HG02885 (cell line): ENCODE results near the gene IMMT.
A peak's percentile ranks its signal among the peaks of the same experiment; 100 is the strongest.
"Not testable (repeated sequence)": the region's sequence is repeated elsewhere in the genome, so short reads cannot be mapped to it uniquely, and the experiment has no call there.

ENCODE experiments used
- ATAC-seq: cut with Tn5 transposase; IDR thresholded peaks from one replicate; pipeline ENCODE4 v1.9.1; 2021; ENCODE audit warnings: mild to moderate bottlenecking; ENCODE audit not compliant: unreplicated experiment, poor library complexity

The IMMT gene

DNA sequence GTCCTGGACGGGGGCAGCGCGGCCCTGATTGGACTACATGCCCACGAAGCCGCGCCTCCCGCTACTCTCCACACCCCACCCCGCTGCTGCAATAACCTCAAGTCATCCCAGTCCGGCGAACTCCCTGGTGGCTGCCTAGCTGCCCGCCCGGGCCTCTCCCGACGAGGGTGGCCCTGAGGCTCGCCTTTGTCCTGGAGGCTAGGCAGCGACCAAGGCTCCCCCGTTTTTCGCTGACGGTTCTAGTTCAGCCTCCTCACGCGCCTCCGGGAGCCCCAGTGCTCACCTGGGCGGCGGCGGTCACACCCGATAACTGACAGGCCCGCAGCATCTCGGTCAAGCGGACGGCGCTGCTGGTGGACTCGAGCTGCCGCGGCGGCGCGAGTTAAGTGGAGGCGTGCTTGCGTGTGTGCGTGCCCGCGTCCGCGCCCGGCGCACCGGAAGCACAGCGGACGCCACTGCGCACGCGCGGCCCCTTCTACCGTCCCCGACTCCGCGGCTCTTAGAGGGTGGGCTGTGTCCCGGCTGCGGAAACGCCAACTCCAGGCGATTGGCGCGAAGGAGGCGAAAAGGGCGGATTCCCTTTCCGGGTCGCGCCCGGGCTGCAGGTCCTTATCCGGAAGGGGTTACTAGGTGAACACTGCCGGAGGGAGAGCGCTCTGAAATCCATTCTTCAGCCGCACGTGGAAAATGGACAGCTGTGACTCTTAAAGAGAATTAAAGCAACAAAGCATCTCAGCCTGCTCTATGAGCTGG is at the start of gene IMMT:
IMMT (minus strand) TSS at position 408 of the 753 bp plus-strand sequence; CDS start at position 328, 80 bp downstream.
- ATAC-seq, result peak; percentile 85

DNA sequence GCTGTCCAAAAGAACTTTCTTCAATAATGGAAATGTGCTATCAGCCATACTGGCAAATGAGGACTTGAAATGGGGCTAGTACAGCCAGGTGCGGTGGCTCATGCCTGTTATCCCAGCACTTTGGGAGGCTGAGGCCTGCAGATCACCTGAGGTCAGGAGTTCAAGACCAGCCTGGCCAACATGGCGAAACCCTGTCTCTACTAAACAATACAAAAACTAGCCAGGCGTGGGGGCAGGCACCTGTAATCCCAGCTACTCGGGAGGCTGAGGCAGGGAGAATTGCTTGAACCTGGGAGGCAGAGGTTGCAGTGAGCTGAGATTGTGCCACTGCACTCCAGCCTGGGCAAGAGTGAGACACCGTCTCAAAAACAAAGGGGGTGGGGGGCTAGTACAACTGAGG is 49.5 kb upstream of the IMMT start:
- not testable (repeated sequence) for ATAC-seq

- peak; percentile 62 for ATAC-seq
Measured at GRCh38 chr2:86243950-86244733, 48.9 kb upstream of the IMMT start.

GRCh38 chr2:86243272-86243671 is 48.0 kb upstream of the IMMT start:
- no peak for ATAC-seq

DNA sequence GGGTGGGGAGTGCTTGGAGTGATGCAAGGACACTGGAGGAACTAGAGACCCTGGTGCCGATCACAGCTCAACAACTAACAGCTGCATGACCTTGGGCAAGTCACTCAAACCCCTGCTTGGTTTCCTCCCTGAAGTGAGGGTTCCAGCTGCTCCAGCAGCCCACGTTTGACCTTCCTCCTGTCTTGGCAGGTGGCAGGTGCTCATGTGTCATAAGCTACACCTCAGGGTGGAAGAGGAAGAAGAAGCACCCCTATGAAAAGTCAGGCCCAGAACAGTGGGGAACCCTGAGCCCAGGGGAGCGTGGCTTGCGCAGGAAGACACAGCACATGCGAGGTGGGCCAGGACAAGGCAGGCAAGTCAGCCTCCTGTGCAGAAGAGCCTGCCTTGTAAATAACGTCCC is 46.3 kb upstream of the IMMT start:
- no peak for ATAC-seq

GRCh38 chr2:86240251-86240650 is 45.0 kb upstream of the IMMT start:
- no peak for ATAC-seq

DNA sequence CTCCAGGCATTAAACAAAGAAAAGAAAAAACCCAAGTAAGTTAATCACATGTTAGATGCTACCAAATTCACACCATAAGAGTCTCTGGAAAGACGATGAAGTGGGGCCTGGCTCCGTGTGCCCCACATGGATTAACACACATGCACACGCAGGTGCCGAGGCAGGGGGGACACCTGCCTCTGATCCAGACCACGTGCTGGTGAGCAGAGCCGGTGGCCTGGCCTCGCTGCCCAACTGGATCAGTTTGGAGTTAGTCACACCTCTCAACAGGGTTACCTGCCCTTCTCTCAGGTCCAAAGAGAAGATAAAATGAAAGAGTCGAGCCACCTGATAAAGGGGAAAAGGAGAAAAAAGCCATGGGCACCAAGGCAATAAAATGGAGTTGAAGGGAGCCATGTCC is 44.5 kb upstream of the IMMT start:
- no peak for ATAC-seq

GRCh38 chr2:86239326-86239725 is 44.1 kb upstream of the IMMT start:
- ATAC-seq, result no peak

DNA sequence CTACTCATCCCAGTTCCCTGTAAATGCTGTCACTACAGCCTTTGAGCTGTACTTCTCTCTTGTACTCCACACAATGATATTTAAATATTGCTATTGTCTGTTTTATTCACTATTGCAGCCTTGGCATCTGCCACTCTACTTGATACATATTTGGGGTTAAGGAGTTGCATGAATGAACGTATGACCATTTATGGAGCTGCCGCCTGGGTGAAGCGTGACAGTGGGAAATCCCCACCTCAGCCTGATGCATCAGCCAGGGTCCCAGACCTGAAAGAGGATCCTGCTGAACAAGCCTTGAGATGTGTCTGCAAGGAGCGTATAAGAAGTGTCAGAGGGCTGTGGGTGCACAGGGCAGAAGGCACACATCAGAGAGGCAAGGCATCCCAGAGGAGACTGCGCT is 43.1 kb upstream of the IMMT start:
- ATAC-seq, result peak; percentile 90

DNA sequence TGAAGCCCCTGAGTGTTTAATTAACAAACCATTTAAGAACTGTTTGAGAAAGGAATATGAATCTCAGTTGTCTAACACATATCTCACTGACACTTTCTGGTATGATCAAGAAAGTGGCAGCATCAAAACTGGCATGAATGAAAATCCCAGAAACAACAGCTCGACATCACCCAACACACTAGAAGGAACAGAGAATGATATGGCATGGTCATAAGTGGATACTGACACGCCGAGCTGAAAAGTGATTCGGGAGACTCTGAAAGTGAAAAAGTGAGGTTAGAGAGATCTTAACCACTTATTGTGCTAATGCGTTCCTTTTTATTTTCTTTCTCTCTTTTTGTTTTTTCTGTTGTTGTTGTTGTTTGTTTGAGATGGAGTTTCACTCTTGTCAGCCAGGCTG is 41.9 kb upstream of the IMMT start:
- ATAC-seq, result peak; percentile 45

DNA sequence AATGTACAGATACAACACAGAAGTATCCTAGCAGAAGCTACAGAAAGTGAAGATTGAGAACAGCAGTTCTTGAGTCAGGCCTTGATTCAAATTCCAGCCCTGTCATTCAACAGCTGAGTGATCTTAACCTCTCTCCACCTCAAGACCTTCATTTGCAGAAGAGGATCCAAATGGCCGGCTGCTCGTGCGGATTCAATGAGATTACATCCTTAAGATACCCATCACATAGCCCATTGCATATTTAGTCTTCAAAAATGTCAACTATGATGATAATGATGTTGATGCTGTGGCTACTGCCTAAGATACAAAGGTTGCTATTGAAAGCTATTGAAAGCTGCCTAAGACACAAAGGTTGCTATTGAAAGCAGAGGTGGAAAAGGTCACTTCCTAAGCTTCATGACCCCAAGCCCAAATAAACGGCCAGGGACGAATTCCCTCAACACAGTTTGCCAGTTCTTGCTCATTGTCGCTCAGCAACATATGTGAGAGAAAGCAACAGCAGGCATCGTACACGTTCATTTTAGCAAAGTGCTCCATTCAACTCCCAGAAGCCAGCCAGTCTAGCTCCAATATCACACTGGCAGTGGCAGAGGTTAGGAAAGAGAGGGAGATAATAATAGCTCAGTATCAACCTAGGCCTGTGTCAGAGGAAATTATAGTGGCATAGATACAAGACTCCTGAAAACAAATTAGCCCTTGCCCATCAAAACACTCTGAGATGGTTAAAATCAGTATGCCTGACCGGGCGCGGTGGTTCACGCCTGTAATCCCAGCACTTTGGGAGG is 40.1 kb upstream of the IMMT start:
- ATAC-seq, result no peak

DNA sequence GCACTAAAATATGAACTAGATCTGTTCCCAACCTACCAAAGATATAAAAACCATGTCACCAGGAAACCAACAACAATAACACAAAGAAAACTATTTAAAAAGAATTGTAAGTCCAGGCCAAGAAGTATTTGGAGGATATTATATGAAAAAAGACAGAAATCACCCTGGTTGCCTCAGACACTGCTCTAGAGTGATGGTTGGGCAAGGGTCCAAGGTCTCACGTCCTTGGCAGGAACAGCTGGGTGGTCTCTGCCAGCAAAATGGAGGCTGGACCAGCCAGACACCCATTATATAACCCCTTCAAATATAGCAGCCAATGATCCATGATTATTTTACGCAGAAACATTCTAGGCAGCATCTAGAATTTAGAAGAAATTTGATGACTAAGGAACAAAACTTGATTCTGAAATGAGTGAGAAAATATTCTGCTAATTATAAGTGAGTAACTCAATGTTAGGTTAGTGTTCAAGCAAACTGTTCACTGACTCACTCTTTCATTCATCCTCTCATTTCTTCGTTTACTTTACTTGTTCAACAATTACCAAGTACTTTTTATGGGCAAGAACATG is 39.4 kb upstream of the IMMT start:
- no peak for ATAC-seq

DNA sequence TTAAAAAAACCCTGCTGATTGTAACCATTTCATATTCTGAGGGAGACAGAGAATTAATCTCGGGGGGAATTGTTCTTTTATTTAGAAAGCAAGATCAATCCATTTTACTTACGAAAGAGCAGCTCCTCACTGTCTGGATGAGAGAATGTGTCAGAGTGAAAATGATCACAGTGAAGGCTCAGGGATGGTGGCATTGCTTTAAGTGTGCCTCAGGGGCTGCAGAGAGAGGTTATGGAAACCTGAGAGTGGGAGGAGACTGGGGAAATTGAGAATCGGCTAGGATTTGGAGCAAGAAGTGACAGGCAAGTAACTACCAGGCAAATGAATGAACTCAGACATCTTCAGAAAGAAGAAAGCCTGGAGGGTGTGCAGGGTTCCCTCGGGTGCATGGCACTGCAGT is 38.2 kb upstream of the IMMT start:
- ATAC-seq, result no peak

DNA sequence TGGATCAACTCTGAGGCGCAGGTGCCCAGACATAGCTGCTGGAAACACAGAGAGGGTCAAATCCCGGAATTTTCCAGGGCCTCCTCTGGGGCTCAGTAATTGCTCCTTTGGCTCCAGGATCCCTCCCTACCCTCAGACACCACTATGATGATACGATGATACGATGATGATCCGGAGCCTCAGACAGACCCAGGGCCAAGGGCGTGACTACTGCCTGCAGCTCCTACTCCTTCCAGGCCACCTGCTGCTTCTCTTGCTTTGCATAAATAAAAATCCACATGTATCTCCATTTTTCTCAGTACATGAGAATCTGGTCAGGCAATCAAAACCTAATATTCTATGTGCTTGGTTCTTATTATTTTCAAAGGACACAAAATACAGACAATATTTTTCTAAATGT is 37.6 kb upstream of the IMMT start:
- no peak for ATAC-seq

DNA sequence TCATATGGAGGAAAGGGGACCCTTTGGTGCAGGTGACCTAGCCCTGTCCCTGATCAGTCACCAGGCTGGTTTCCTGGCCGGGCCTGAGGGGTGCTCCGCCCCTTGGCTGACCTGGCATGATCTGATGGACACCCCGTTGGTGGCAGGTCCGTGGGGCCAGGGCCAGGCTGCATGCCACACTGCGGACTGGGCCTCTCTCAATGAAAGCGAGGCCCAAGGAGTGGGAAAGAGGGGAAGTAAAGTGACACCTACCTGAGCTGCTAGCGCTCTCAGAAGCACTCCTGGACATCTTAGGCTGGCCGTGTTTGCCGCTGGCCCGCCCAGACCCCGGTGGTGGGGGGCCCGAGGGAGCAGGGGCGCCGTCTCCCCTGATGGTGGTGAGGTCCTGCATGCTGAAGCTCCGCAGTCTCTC is 37.1 kb upstream of the IMMT start:
- no peak for ATAC-seq

- ATAC-seq, result no peak
Measured at GRCh38 chr2:86231680-86232372, 36.6 kb upstream of the IMMT start.

GRCh38 chr2:86230961-86231360 is 35.7 kb upstream of the IMMT start:
- no peak for ATAC-seq

DNA sequence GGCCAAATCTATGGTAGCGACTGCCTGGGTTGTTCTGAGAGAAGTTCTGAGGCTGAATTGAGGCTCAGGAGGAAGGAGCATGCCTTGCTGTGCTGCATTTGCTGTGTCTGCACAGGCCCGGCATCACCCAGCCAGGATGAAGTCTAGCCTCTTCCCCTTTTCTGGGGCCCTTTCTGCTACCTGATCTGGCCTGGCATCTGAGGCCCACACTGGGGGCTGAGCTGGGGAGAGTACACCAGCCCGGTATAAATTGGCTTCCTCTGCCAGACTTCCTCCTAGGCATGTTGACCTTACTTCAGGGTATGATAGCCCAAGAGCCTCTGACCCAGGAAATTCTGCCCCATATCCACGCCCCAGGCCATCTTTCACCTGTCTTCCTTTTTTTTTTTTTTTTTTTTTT is 34.0 kb upstream of the IMMT start:
- no peak for ATAC-seq

DNA sequence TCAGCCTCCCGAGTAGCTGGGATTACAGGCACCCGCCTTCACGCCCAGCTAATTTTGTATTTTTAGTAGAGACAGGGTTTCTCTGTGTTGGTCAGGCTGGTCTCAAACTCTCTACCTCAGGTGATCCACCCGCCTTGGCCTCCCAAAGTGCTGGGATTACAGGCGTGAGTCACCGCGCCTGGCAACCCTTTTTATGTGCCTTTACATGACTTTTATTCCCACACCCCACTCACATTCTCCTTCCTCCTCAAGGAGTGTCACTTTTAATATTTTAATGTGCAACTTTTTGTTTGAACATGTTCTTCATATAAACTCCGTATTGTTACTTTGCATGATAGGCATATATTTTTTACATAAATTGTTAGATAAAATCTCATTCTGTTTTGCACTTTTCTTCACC is 33.3 kb upstream of the IMMT start:
- ATAC-seq, result not testable (repeated sequence)

DNA sequence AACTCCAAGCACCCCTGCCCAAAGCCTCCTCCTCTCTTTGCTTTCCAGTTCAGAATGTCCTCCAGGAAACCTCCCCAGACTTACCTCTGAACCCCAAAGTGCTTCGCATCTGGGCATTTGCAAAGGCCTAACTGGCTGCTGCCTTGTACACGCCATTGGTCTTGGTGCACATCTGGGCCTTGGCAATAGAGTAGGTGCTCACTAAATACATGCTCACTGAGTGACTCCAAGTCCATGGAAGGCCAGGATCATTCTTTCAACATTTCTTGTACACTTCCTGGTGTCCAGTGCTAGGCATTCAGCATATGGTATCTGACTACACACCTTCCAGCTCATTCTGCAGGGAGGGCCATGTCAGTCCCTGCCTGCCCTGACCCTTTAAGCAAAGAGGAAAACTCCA is 32.4 kb upstream of the IMMT start:
- ATAC-seq, result no peak
